HFFc6 (cell line): Measurements from ENCODE around the gene ITSN2. TPM values are rescaled to one million over a fixed set of nuclear protein-coding genes. Genes with fewer than 3 reads are reported as not detected.

Source experiments
- DNase-seq: peaks from one replicate; pipeline ENCODE4 v3.0.0-alpha.2; 2018
- H3K27ac Mint-ChIP-seq: 2 replicates; pipeline ENCODE4 v1.8.0; 2020; ENCODE audit warnings: mild to moderate bottlenecking, mixed read lengths
- H3K27me3 Mint-ChIP-seq: 2 replicates; pipeline ENCODE4 v1.8.0; 2021; ENCODE audit warnings: mild to moderate bottlenecking, moderate library complexity, mixed read lengths; ENCODE audit not compliant: insufficient read depth
- H3K36me3 Mint-ChIP-seq: 2 replicates; pipeline ENCODE4 v1.8.0; 2021; ENCODE audit warnings: low read depth, mixed read lengths
- H3K4me1 Mint-ChIP-seq: 2 replicates; pipeline ENCODE4 v1.8.0; 2020; ENCODE audit warnings: low read depth, mixed read lengths
- H3K4me3 Mint-ChIP-seq: 2 replicates; pipeline ENCODE4 v1.8.0; 2020; ENCODE audit warnings: mild to moderate bottlenecking, moderate library complexity, mixed read lengths
- H3K9me3 Mint-ChIP-seq: 2 replicates; pipeline ENCODE4 v1.8.0; 2020; ENCODE audit warnings: mild to moderate bottlenecking, mixed read lengths
- CTCF ChIP-seq: fragments of 200-600 bp; sonication (generic); IDR thresholded peaks from 2 replicates; pipeline ENCODE4 v1.5.0; 2021; ENCODE audit warnings: antibody characterized with exemption, mild to moderate bottlenecking
- total RNA-seq, 6 experiments: library from RNA; stranded (reverse); fragmentation: NEBNext Ultra II Directional; extraction: Animal tissue kit (Norgen Biotek cat#: 25700); gene quantifications; 2 replicates in 1 of 6; 3 replicates in 5 of 6; pipeline ENCODE4 v1.2.3, GENCODE V29; 2021

ITSN2 gene
- total RNA-seq, 6 experiments from 2014 or later, result 26.2 to 32.3 (median 29.5) TPM

GRCh38 chr2:24221343-24222050, 138.8 kb downstream of the ITSN2 start:
- Mint-ChIP-seq H3K4me3 (no peak overlapping the region), H3K9me3 (no peaks in the 10 kb centered on the region), H3K27me3 (no peaks in the 10 kb centered on the region), H3K4me1 (peaks cover 11% of the 10 kb centered on the region; the same call in 1 of the 2 replicates), H3K36me3 (no peaks in the 10 kb centered on the region), H3K27ac (no peak overlapping the region)
- no peak for TF ChIP-seq CTCF
- DNase-seq, result no peak

- DNase-seq, result no peak
- Mint-ChIP-seq H3K9me3 (no peaks in the 10 kb centered on the region), H3K4me1 (peaks cover 11% of the 10 kb centered on the region; the same call in 1 of the 2 replicates), H3K36me3 (0 out of 2 replicates have a peak, but pooled peaks cover 4% of the 10 kb centered on the region), H3K27ac (no peak overlapping the region), H3K27me3 (no peaks in the 10 kb centered on the region), H3K4me3 (no peak overlapping the region)
- TF ChIP-seq CTCF, result no peak
Measured at GRCh38 chr2:24220554-24221291, 139.6 kb downstream of the ITSN2 start.

GRCh38 chr2:24214880-24215279, 145.5 kb downstream of the ITSN2 start:
- no peak for DNase-seq
- Mint-ChIP-seq H3K27ac (no peak overlapping the region), H3K36me3 (peaks cover 10% of the 10 kb centered on the region), H3K9me3 (no peaks in the 10 kb centered on the region), H3K27me3 (no peaks in the 10 kb centered on the region), H3K4me1 (peaks cover 13% of the 10 kb centered on the region), H3K4me3 (no peak overlapping the region)
- no peak for TF ChIP-seq CTCF

GRCh38 chr2:24211408-24211807, 148.9 kb downstream of the ITSN2 start:
- Mint-ChIP-seq H3K4me1 (peaks cover 5% of the 10 kb centered on the region; the same call in 1 of the 2 replicates), H3K27me3 (no peaks in the 10 kb centered on the region), H3K27ac (no peak overlapping the region), H3K4me3 (no peak overlapping the region), H3K36me3 (peaks cover 17% of the 10 kb centered on the region), H3K9me3 (no peaks in the 10 kb centered on the region)
- no peak for TF ChIP-seq CTCF
- DNase-seq, result no peak

- Mint-ChIP-seq H3K36me3 (peaks cover 12% of the 10 kb centered on the region), H3K4me3 (no peak overlapping the region)
- no peak for TF ChIP-seq CTCF
Measured at GRCh38 chr2:24210723-24211122, 149.6 kb downstream of the ITSN2 start.

More at GRCh38 chr2:24210723-24211122, 149.6 kb downstream of the ITSN2 start:
- Mint-ChIP-seq H3K27ac (no peak overlapping the region), H3K4me1 (peaks cover 5% of the 10 kb centered on the region; the same call in 1 of the 2 replicates), H3K27me3 (no peaks in the 10 kb centered on the region), H3K9me3 (no peaks in the 10 kb centered on the region)
- DNase-seq, result no peak
